HG03045 (cell line): Measurements from ENCODE around the gene OR10H1.
"Not testable (repeated sequence)": the region's sequence is repeated elsewhere in the genome, so short reads cannot be mapped to it uniquely, and the experiment has no call there.

ENCODE experiments used
- ATAC-seq: cut with Tn5 transposase; IDR thresholded peaks from one replicate; pipeline ENCODE4 v1.9.1; 2021; ENCODE audit warnings: mild to moderate bottlenecking, moderate library complexity; ENCODE audit not compliant: unreplicated experiment

The OR10H1 gene

GRCh38 chr19:15815306-15815705, at the start of gene OR10H1:
OR10H1 (minus strand) TSS chr19:15815664; CDS start chr19:15808037, 7,627 bp downstream.
- no peak for ATAC-seq

- no peak for ATAC-seq
Measured at GRCh38 chr19:15864824-15865223, 49.4 kb upstream of the OR10H1 start.

GRCh38 chr19:15863272-15863671, 47.8 kb upstream of the OR10H1 start:
- no peak for ATAC-seq

GRCh38 chr19:15862444-15862843, 47.0 kb upstream of the OR10H1 start:
- no peak for ATAC-seq

- no peak for ATAC-seq
Measured at GRCh38 chr19:15860522-15860921, 45.1 kb upstream of the OR10H1 start.

GRCh38 chr19:15859187-15859586, 43.7 kb upstream of the OR10H1 start:
- no peak for ATAC-seq

- ATAC-seq, result no peak
Measured at GRCh38 chr19:15850385-15850784, 34.9 kb upstream of the OR10H1 start.

- no peak for ATAC-seq
Measured at GRCh38 chr19:15846923-15847322, 31.5 kb upstream of the OR10H1 start.

GRCh38 chr19:15843894-15844222, 28.4 kb upstream of the OR10H1 start:
- not testable (repeated sequence) for ATAC-seq

- ATAC-seq, result no peak
Measured at GRCh38 chr19:15843203-15843893, 27.9 kb upstream of the OR10H1 start.

- ATAC-seq, result no peak
Measured at GRCh38 chr19:15841875-15842569, 26.6 kb upstream of the OR10H1 start.

- no peak for ATAC-seq
Measured at GRCh38 chr19:15840833-15841232, 25.4 kb upstream of the OR10H1 start.

GRCh38 chr19:15839888-15840287, 24.4 kb upstream of the OR10H1 start:
- not testable (repeated sequence) for ATAC-seq

- no peak for ATAC-seq
Measured at GRCh38 chr19:15838351-15838750, 22.9 kb upstream of the OR10H1 start.

GRCh38 chr19:15837221-15837731, 21.8 kb upstream of the OR10H1 start:
- ATAC-seq, result peak; percentile 11

GRCh38 chr19:15836330-15837220, 21.1 kb upstream of the OR10H1 start:
- ATAC-seq, result peak; percentile 96

GRCh38 chr19:15835565-15836329, 20.3 kb upstream of the OR10H1 start:
- ATAC-seq, result not testable (repeated sequence)

- not testable (repeated sequence) for ATAC-seq
Measured at GRCh38 chr19:15834232-15834631, 18.8 kb upstream of the OR10H1 start.

- no peak for ATAC-seq
Measured at GRCh38 chr19:15831626-15832025, 16.2 kb upstream of the OR10H1 start.

- no peak for ATAC-seq
Measured at GRCh38 chr19:15829786-15830185, 14.3 kb upstream of the OR10H1 start.

GRCh38 chr19:15829306-15829698, 13.8 kb upstream of the OR10H1 start:
- no peak for ATAC-seq
